Kidney capillary endothelial cell (primary cell): ENCODE data around the gene PSMD11.

Experiments
- DNase-seq: peaks from one replicate; pipeline ENCODE4 v3.0.0-alpha.2; 2018; ENCODE audit warnings: low spot score

PSMD11 gene

DNA sequence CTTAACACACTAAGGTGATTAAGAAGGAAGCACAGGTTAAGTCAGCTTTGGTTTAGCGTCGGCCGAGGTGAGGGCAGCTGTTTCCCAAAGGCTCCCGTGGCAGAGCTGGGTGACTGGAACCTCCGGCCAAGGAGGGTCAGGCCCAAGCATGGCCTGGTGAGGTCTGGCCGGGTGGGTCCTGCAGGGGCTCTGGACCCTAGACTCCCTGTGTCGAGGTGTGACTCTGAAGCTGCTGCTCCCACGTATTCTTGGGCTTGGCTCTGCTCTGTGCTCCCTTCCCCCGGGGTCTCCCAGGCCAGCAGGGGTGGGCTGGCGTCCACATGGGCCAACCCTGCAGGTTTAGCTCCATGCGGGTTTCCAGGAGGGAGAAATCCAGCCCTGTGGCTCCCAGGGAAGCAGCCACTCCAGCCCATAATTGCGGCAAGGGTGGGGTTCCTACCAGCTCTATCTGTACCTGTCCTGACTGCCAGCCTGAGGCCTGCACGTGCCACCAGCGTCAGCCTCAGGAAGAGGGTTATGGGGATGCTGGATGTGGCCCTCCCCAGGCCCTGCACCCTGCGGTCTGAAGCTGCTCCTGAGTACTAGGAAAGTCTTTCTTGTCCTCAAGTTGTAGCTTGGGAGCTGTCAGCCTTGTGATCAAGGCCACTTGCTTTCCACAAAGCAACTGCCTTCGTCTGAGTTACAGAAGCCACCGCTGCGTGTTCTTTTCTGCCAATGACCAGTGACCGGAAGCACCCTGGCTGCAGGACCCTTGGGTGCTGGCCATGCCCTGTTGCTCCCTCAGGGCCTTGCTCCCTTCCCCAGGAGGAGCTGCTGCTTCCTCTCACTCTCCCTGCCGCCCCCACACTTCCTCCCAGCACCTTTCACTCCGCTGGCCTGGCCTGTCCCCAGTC is 47.3 kb downstream of the PSMD11 start:
- no peak for DNase-seq

DNA sequence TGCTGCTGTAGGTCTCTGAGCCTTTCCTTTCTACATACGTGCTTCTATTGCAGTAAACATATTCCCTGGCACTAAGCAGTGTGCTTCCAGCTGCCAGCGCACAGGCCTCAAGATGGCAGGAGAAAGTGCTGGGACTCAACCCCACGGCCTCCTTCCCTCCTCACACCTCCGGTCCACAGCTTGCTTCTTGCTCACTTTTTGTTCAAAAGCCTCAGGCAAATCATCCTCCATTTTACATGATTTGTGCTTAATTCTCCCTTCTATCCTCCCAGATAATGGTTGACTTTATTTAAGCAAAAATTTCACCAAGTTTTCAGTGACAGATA is 47.9 kb downstream of the PSMD11 start:
- DNase-seq: no peak

DNA sequence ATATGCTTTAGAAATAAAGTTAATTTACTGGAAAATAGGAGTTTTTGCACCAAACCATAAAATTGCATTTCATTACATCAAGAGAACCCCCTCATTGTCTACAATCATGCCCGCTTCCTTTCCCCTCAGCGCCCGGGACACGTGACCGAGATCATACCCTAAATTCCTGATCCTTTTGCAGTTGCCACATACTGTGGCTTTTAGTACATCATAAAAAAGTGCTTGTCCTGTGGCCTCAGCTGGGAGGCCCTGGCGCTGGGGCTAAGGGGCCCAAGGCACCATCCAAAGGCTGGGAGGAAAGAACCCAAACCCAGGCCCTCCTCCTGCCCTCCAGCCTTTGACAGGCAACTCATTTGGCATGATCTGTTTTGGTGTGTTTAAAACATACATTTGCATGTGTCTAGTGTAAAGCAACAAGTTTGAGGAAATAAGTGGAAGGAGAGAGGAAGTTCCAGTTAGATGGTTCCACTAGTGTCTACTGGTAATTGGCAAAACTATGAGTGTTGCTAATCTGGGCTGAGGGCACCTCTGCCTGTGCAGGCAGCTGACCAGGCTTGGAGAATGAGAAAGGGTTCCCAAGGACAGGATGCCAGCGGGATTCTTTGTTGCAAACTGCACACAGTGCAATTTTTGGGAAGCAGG is 48.5 kb downstream of the PSMD11 start:
- DNase-seq: no peak

DNA sequence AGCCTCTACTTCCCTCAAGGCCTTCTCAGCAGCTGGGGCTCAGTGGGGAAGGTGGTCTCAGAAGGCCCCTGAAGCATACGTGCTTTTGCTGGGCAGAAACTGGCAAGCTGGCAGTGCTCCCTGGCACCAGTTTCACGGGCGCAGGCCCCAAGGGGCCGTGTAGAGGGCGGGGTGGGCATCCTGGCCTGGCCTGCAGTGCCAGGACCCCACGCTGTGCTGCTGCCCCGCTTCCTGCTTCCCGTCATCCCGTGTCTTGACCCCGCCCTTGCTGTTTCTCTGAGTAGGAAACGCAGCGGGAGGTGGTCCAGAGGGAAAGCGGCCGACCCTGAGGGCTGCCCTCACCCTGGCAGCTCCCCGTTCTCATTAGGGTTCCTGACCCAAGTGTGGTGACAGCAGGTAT is 49.3 kb downstream of the PSMD11 start:
- no peak for DNase-seq

DNA sequence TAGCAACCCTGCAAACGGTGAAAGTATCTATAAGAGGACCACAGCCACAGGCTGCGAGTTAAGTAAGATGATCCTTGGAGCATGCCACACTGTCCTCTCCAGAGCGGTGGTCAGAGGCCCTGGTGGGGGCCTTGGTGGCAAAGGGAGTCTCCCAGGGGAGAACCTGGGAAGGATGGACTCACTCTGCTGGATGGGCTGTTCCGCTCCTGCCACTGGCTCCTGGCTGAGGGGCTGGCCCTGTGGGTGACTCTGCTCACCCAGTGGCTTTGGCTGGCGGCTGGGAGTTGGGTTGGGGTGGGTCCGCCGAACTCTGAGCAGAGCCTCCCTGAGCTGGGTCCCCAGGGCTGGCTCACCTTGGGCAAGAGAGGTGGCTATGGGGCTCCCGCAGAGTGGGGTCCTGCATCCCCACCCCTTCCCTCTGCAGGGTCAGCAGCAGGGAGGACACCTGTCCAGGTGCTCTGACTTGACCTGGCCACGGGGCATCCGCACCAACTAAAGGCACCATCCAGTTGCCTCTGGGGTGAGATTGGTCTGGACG is 49.7 kb downstream of the PSMD11 start:
- no peak for DNase-seq

DNA sequence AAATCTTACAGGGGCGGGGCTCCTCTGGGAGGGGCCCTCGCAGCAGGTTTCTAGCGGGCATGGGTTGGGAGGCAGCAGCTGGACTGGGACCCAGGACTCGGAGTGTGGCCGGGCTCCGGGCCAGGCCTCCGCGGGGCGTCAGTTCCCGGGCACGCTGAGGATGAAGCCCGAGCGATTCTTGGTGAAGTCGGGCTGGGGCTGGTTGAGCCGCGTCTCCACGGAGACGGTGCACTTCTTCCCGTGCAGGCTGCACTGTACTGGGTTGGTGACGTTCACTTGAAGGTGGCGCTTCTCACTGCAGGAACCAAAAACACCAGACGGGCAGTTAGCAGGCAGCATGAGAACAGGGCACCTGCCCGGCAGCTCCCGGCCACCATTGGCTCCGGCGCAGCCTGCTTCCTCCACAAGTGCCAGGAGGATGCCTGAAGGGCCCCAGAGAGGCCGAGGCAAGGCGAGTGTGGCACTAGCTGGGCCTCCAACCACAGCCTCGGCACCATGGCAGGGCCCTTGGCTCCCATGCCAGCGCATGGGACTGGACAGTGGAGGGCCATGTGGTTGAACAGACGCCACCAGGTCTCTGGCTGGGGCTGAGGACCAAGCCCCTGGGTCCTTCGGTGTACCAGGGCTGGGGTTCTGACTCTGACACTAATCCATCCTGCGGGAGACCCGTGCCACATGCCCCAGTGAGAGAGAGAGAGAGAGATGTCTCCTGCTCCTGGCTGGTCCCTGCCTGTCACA is 50.5 kb downstream of the PSMD11 start:
- no peak for DNase-seq

DNA sequence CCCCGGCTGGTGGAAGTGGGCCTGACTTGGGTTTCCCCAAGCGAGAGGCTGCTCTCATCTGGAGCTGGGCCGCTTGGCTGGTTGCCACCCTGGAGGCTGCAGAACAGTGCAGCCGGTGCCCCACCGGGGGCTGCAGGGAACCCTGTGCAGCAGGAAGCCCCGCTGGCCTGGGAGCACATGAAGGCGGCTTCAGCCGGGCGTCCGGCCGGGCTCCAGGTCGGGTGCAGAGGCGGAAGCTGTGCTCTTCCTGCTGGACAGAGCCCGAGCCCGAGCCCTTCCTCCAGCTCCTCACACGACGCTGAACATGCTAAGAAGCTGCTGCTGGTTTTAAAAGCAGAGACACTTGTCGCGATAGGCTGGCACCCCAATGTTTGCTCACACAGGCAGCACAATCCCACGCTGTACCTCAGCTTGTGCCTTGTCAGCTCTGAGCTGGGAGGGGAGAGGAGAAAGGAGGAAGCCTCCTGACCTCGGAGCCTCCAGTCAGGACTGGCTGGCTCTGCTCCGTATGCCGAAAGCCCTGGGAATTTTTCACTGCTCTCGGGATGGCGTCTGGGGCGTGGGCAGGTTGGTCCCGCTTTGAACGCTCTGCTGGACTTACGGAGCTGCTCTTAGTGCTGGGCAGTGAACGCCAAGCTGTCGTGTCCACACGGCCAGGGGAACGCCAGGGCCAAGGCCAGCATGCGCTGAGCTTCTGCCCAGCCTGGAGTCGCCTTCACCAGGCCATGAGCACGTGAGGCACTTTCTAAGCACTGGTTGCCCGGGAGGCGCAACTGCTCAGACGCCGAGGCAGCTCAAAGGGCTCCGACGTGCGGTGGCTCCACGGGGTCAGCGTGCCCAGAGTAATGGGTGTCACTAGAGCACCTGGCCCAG is 51.3 kb downstream of the PSMD11 start:
- peak; percentile 40 for DNase-seq

DNA sequence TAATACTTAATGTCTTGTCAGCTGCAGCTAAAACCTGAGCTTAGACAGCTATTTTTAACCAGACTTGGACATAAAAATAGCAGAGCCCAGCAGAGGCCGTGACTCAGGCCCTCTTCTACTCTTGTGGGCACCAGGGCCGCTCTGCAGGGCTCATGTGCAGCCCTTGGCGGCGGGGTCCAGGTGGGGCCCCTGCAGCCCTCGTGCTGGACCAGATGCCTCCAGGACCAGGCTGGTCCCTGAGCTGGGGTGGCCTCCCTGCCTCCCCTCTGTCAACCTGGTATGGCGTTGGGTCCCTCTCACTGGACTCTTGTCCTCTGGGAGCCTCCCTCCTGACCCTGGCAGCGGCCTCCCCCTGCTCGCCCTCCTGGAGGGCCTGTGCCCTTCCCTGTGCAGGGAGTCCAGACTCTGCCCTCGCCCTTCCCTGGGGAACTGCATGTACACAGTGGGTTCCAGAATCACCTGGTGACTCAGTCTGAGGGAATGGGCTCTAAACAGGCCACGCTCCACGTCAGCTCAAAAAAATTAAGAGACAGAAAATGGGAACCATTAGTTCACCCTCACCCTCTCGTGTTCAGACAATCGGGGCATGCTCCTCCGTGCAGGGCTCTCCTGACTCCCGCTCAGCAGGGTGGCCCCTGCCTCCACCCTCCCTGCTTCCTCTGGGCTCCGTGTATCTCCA is 52.2 kb downstream of the PSMD11 start:
- no peak for DNase-seq

DNA sequence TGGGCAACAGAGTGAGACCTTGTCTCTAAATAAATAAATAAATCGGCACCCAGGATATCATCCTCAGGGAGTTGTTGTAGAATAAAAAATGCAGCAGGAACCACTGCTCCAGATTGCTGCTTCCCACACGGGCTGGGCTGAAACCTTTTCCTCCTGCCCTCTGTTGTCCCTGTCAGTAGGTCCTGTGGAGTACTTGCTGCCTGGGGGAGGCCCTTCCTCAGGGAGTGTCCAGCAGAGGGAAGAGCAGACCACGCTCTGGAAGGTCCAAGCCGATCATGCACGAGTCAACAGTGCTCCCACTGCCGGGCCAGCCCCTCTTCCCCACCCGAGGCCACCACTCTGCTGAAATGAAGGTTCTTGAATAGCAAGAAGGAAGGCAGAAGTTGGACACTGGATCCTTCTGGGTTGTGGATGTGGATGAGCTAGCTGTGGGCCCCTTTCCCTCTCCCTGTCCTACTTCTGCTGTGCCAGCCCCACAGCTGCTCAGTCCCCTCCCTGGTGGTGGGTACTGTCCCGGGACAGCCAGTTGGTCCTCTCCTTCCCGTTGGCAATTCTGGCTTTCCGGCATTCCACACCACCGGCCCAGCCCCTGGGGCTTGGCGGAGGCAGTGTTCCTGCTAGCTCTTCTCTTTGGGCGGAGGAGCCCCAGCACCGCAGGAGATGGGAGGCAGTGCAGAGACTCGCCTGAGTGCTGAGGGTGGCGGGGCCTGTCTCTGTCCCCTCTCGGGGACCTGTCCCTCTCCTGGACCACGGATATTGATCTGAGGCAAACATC is 53.3 kb downstream of the PSMD11 start:
- DNase-seq: no peak

DNA sequence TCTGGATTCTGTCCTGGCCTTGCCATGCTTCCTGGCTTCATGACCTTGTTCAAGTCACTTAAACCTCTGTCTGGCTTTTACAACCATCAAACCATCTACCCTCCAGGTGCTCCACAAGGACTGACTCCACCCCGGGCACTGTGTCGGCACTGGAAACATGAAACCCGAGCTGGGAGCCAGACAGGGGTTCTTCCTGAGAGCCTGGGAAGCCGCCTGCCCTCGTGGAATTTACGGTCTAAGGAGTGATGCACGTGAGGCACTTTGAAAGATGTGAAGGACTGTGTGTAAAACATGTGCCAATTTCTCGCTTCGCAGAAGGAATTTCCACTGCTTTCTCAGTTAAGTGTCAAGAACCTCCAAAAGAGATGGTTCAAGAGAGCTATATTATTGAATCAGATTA is 54.1 kb downstream of the PSMD11 start:
- DNase-seq: no peak

DNA sequence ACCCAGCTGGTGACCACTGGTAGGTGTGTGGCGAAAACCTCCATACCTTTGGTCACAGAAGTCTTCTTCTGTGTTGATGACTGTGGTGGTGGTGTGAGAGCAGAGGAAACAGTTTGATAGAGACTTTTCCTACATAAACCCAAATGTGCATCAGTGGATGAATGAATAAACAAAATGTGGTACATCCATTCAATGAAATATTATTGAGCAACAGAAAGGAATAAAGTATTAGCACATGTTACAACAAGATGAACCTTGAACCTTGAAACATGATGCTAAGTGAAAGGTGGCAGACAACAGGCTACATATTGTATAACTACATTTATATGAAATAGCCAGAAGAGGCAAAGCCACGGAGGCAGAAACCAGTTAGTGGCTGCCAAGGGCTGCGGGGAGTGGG is 57.7 kb downstream of the PSMD11 start:
- DNase-seq: no peak

DNA sequence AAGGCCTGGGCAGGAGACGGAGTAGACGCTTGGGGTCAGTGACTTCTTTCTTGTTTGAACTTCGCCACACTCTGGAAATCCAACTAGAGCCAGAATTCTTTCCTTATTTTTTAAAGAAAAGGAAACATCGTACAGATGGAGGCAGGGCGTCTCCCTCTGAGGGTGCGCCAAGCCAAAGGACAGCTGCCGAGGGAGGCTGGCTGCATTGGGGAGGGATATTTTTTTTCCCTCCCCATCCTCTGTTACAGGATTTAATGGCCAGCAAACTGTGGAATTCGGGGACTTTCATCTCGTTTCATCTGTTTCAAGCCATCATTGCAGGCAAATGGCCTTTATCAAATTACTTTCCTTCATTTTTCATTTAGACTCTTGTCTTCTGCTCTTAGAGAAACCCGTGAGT is 58.4 kb downstream of the PSMD11 start:
- DNase-seq: no peak

DNA sequence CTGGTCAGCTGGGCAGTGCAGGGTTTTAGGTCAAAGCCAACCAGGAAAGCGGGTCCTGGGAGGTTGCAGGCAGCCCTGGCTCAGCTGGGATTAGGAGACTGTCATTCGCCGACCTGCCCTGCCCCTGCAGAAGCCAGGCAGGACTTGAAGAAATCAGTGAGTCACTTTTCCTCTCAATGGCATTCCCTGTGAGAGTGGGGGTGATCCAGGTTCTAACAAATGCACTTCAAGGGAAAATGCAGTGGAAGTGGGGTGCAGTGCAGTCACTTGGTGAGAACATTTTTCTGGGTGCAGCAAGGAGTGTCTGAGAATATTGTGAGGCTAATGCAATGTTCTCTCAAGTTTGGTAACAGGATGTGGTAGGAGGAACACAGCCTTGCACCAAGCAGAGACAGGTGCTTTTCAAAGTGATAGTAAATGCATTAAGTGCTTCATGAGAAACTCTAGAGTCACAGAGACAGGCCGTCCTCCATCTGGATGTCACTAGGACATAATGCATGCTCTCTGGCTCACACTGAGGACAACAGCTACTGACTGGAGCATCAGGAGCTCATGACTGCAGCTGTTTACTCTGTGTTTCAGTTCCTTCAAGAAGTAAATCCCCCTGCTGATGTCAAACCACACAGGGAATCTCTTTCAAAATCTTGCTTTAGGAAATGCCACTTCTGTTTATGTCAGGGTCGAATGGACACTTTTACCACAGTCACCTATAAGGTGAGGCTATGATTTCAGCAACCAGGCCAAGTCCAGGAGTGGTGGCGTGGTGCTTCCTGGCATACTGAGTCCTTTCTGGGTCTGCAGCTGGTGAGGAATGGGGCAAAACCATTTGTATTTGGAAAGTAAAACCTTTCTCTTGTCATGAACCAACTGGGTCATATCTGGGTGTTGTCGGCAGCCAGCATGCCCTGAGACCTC is 59.2 kb downstream of the PSMD11 start:
- peak; percentile 41 for DNase-seq

DNA sequence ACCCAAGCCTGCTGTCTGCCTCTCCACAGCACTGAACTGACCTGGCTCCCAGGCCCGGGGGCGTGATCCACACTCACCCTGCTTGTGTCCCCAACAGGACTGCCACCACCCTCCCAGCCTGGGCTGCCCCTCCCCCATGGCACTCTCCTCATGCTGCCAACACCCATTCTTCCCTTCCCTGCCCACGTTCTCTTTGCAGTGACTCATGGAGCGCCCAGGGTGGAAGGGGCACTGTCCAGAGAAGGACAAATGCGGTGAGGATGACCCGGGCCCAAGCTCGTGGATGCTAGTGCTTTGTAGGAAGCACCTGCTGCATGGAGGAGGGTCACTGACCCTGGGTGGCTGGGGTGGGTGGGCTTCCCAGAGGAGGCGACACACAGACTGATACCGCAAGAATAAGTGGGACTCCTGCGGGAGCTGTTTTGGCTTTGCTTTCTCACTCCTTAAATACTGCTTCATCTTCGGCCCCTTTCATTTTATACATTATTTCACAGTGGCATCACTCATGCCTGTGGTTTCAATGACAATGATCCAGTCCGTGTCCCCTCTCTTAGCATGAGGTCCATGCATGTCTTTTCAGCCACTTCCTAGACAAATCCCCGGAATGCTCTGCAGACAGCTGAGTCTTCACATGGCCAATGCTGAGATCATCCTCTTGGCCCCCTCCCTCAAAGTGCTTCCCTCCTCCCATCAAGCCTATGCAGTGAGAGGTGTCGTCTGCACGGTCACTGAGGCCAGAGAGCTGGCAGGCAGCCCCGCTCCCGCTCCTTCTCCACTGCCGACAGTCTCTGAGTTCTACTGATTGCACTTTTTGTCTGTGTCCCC is 60.1 kb downstream of the PSMD11 start:
- no peak for DNase-seq

DNA sequence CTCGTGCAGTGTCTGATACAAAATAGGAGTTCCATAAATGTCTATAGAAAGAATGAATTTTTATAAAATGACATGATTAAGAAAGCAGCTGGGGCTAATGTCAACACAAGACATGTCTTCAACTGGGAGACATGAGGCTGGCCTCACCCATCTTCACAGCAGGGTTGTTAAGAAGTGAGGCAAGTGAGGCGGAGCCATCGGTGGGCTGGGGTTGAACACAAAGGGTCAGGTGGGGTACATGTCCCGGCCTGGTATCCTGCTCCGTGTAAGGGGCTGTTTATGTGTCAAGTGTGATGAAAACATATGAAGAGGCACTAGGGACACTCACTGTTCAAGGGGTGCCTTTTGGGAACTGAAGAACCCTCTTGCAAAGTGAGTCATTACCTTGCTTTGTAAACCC is 64.6 kb downstream of the PSMD11 start:
- DNase-seq: no peak

DNA sequence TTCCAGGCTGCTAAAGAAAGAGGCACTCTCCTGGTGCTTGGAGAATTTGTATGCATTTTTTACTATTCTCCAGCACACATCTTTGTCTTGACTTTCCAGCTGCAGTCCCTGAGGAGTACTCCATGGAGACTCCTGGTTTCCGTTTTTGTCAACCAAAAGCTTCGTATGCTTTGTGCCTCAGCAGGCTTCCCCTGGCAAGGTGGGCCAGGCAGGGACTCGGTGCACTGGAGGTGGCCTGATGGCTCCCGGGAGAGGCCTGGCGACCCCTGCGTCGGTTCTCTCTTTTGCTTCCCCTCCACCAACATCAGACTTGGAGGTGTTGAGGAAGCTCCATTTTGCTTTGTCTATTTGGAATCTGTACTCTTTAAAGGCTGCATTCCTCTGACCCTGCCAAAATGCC is 66.2 kb downstream of the PSMD11 start:
- no peak for DNase-seq

DNA sequence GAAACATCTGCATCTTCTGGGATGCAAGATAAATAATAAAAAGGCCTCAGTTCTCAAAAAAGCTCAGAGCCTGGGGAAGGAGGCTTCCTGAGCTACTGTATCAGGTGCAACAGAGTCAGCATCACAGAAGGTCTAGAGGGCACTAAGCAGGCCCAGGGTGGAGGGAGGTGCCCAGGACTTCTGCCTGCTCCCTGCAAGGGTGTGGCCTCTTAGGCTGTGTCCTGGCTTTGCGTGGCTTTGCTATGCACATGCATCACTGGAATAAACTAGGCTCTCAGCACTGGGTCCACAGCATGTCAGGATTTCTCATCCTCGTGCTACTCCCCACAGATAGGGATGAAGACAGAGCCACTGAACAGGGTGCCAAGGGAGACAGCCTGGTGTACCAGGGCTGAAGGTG is 68.0 kb downstream of the PSMD11 start:
- DNase-seq: no peak

DNA sequence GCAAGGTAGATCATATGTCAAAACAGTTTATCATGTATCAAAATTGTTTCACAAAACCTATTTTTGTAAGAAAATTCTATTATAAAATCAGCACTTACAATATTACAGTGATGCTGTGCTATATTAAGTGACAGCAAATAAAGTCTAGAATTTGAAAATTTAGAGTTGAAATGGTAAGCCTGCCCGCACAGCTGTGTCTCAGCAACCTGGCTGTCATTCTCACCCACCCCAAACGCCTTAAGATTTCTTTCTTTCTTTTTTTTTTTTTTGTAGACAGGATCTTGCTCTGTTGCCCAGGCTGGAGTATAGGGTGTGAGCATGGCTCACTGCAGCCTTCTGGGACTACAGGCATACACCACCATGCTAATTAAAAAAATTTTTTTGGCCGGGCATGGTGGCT is 69.3 kb downstream of the PSMD11 start:
- DNase-seq: no peak

DNA sequence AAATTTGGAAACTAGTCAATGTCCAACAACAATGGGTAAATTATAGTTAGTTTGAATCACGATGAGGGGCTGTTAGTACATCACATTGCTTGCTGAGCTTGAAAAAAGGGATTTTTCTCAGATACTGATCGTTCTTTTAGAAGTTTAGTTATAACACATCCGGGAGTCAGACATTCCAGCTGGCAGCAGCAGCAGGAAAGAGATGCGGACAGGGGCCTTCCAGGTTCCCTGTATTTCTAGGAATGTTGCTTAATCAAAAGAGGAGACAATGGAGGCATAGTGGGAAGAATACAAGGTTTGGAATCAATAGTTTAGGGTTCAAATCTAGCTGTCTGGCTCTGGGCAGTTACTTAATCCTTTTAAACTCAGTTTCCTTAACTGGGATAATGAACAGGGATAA is 70.3 kb downstream of the PSMD11 start:
- DNase-seq: no peak
